CD14-positive monocyte (primary cell): ENCODE data around the gene NACA2. TPM values are rescaled to one million over a fixed set of nuclear protein-coding genes. Genes with fewer than 3 reads are reported as not detected.

Source experiments
- DNase-seq, 3 donors: peaks; one replicate each; pipeline ENCODE4 v3.0.0-alpha.2; 2011 to 2022
- H2AFZ ChIP-seq: 2 replicates; pipeline ENCODE4 v1.6.0; 2012; ENCODE audit warnings: mild to moderate bottlenecking, low read depth, low read length, inconsistent platforms; ENCODE audit not compliant: insufficient read depth, poor library complexity, severe bottlenecking
- H3K27ac ChIP-seq, 2 donors: 1 replicate in 1 of 2; 2 replicates in 1 of 2; pipeline ENCODE4 v1.5.1; 2012 to 2013; ENCODE audit warnings: low read length in 2 of 2, control low read depth in 1 of 2, inconsistent platforms in 1 of 2, low read depth in 1 of 2, mild to moderate bottlenecking in 1 of 2
- H3K27me3 ChIP-seq, 2 donors: one replicate each; pipeline versions ENCODE4 v1.6.0 to v1.6.1; 2011 to 2013; ENCODE audit warnings: low read length in 2 of 2; ENCODE audit not compliant: control insufficient read depth in 2 of 2, insufficient read depth in 2 of 2
- H3K36me3 ChIP-seq, 2 donors: replicated peaks in 1 of 2; 1 replicate in 1 of 2; 2 replicates in 1 of 2; pipeline versions ENCODE4 v1.5.1 to v1.6.1; 2012 to 2013; ENCODE audit warnings: low read length in 2 of 2, control low read depth in 1 of 2, inconsistent platforms in 1 of 2, mild to moderate bottlenecking in 1 of 2; ENCODE audit not compliant: insufficient read depth in 2 of 2, control insufficient read depth in 1 of 2
- H3K4me1 ChIP-seq, 2 donors: 1 replicate in 1 of 2; 2 replicates in 1 of 2; pipeline versions ENCODE4 v1.5.1 to v1.6.1; 2012 to 2013; ENCODE audit warnings: low read length in 2 of 2, control low read depth in 1 of 2, inconsistent platforms in 1 of 2, mild to moderate bottlenecking in 1 of 2, moderate library complexity in 1 of 2; ENCODE audit not compliant: insufficient read depth in 2 of 2, control insufficient read depth in 1 of 2
- H3K4me2 ChIP-seq: replicated peaks from 2 replicates; pipeline ENCODE3; 2012; ENCODE audit warnings: low read length, moderate library complexity, mild to moderate bottlenecking; ENCODE audit not compliant: poor library complexity, severe bottlenecking; ENCODE audit errors: extremely low read depth
- H3K4me3 ChIP-seq, 3 experiments: fragments of 200-600 bp in 1 of 3; sonication (generic) in 1 of 3; replicated peaks in 1 of 3; 1 replicate in 2 of 3; 2 replicates in 1 of 3; pipeline ENCODE4 v1.5.1; 2011 to 2013; ENCODE audit warnings: low read length in 3 of 3, mild to moderate bottlenecking in 3 of 3, control low read depth in 2 of 3, low read depth in 2 of 3, inconsistent platforms in 1 of 3, moderate library complexity in 1 of 3
- H3K79me2 ChIP-seq: 2 replicates; pipeline ENCODE4 v1.6.0; 2012; ENCODE audit warnings: mild to moderate bottlenecking, control low read depth, inconsistent platforms, low read length, moderate library complexity; ENCODE audit not compliant: insufficient read depth
- H3K9ac ChIP-seq: 2 replicates; pipeline ENCODE4 v1.6.0; 2017; ENCODE audit warnings: low read length, mild to moderate bottlenecking; ENCODE audit not compliant: insufficient read depth, poor library complexity, severe bottlenecking
- H3K9me3 ChIP-seq, 2 donors: replicated peaks in 1 of 2; 1 replicate in 1 of 2; 2 replicates in 1 of 2; pipeline versions ENCODE4 v1.5.1 to v1.6.1; 2012 to 2013; ENCODE audit warnings: low read length in 2 of 2, control low read depth in 1 of 2; ENCODE audit not compliant: control insufficient read depth in 1 of 2, insufficient read depth in 1 of 2
- H4K20me1 ChIP-seq: 2 replicates; pipeline ENCODE4 v1.6.0; 2012; ENCODE audit warnings: mild to moderate bottlenecking, low read length, control low read depth, moderate library complexity; ENCODE audit not compliant: insufficient read depth
- H3K27ac Mint-ChIP-seq, 7 donors: one replicate each; pipeline ENCODE4 v1.8.0; 2020; ENCODE audit warnings: mild to moderate bottlenecking in 7 of 7, mixed read lengths in 7 of 7, moderate library complexity in 6 of 7, inconsistent platforms in 2 of 7
- H3K27me3 Mint-ChIP-seq, 3 donors: one replicate each; pipeline ENCODE4 v1.8.0; 2021 to 2022; ENCODE audit warnings: low read depth in 3 of 3, mild to moderate bottlenecking in 3 of 3, mixed read lengths in 3 of 3, moderate library complexity in 3 of 3, inconsistent platforms in 1 of 3
- H3K36me3 Mint-ChIP-seq, 2 donors: one replicate each; pipeline ENCODE4 v1.8.0; 2020; ENCODE audit warnings: mixed read lengths in 2 of 2, inconsistent platforms in 1 of 2, mild to moderate bottlenecking in 1 of 2
- H3K4me1 Mint-ChIP-seq: one replicate; pipeline ENCODE4 v1.8.0; 2020; ENCODE audit warnings: mild to moderate bottlenecking, mixed read lengths
- H3K4me3 Mint-ChIP-seq, 2 donors: one replicate each; pipeline ENCODE4 v1.8.0; 2020; ENCODE audit warnings: mild to moderate bottlenecking in 2 of 2, mixed read lengths in 2 of 2, moderate library complexity in 1 of 2
- H3K9me3 Mint-ChIP-seq, 7 donors: one replicate each; pipeline ENCODE4 v1.8.0; 2020 to 2022; ENCODE audit warnings: mixed read lengths in 7 of 7, mild to moderate bottlenecking in 6 of 7, moderate library complexity in 6 of 7, inconsistent platforms in 2 of 7
- CTCF ChIP-seq: fragments of 200-600 bp; IDR thresholded peaks from one replicate; pipeline ENCODE4 v1.8.0; 2022; ENCODE audit warnings: antibody characterized with exemption, mild to moderate bottlenecking
- WGBS: methylation state at CpG from one replicate; pipeline ENCODE4 v1.1.5; 2013; ENCODE audit warnings: missing lambda C conversion rate; ENCODE audit not compliant: insufficient coverage; 5-methylcytosine and 5-hydroxymethylcytosine counted together
- intact Hi-C, 2 donors: fragments of 100-400 bp; cut with micrococcal nuclease; formaldehyde crosslinking; loops; one replicate each; pipeline versions ENCODE4 v1.15.0 to v1.15.1; 2023
- polyA minus RNA-seq: library from RNA; depleted of rRNA, polyadenylated mRNA; stranded (reverse); fragments of >200 nt; gene quantifications from 2 replicates; pipeline ENCODE4 v1.2.3, GENCODE V29; 2012
- polyA plus RNA-seq, 3 donors: library from polyadenylated mRNA; depleted of rRNA in 1 of 3; unstranded in 2 of 3; stranded (reverse) in 1 of 3; fragments of 300-500 nt in 2 of 3; fragments of >200 nt in 1 of 3; fragmentation: Illumina TruSeq in 2 of 3; gene quantifications; 1 replicate in 2 of 3; 2 replicates in 1 of 3; pipeline ENCODE4 v1.2.3, GENCODE V29; 2012 to 2021
- total RNA-seq, 12 experiments: library from RNA in 1 of 12; stranded (reverse) in 1 of 12; fragments of 120-200 nt in 1 of 12; gene quantifications; one replicate each; pipeline ENCODE4 v1.2.4 and lab custom pipeline; 2013 to 2026; ENCODE audit warnings: mixed read lengths in 6 of 12, inconsistent platforms in 1 of 12

Gene NACA2
- 0.89 TPM for total RNA-seq (2013)
- polyA plus RNA-seq (not detected), polyA minus RNA-seq (not detected in 2 replicates), total RNA-seq (lab: John Stamatoyannopoulos, UW) (1.2 to 7.3 (median 3.6) reads per million in 11 experiments)

DNA sequence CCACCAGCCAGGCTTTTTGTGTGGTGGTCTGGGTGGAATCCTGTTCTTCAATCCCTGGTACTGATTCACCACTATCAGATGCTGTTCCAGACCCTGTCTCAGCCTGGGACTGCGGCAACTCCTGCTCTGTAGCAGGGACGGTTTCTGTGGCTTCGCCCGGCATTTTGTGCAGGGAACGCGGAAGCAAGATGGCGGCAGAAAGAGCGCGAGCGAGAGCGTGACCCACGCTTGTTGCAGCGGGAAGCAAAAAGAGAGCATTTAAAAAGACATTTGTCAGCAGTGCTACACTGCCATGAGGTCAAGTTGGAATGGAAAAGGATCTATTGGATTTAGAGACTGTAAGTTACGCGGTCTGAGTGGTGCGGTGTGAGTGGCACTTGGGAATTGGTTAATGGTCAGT, at the start of gene NACA2:
Gene NACA2 (minus strand): TSS at position 202 of the 400 bp plus-strand sequence. CDS start 39 bp downstream, at position 163.
- Histone ChIP-seq H3K4me1 (no peaks in the 10 kb centered on the region), H3K79me2 (no peaks in the 10 kb centered on the region), H4K20me1 (no peaks in the 10 kb centered on the region), H3K36me3 (no peaks in the 10 kb centered on the region), H3K9ac (no peak within 1 kb of the TSS), H2AFZ (no peak within 1 kb of the TSS), H3K9me3 (no peaks in the 10 kb centered on the region), H3K27ac (no peak within 1 kb of the TSS), H3K4me2 (no peak within 1 kb of the TSS), H3K27me3 (peaks cover 0 to 2% of the 10 kb centered on the region in 2 donors), H3K4me3 (no peak within 1 kb of the TSS)
- 97% methylated on average over 13 of the region's 16 CpGs for WGBS
- no peak for DNase-seq
- Mint-ChIP-seq H3K27ac (no peak within 1 kb of the TSS), H3K36me3 (no peaks in the 10 kb centered on the region), H3K9me3 (no peaks in the 10 kb centered on the region), H3K27me3 (peaks cover 4 to 8% (median 4%) of the 10 kb centered on the region in 3 donors), H3K4me3 (no peak within 1 kb of the TSS), H3K4me1 (no peaks in the 10 kb centered on the region)
- TF ChIP-seq CTCF: no peak
- intact Hi-C loops: no loop called here

DNA sequence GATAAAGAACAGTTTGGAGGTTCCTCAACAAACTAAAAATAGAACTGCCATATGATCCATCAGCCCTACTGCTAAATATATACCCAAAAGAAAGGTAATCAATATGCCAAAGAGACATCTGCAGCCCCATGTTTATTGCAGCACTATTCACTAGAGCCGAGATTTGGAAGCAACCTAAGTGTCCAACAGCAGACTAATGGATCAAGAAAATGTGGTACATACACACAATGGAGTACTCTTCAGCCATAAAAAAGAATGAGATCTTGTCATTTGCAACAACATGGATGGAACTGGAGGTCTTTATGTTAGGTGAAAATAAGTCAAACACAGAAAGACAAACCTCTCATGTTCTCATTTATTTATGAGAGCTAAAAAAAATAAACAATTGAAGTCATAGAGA, 48.8 kb upstream of the NACA2 start:
- Histone ChIP-seq H3K9ac (no peak overlapping the region), H3K9me3 (no peaks in the 10 kb centered on the region), H3K4me1 (no peaks in the 10 kb centered on the region), H3K4me2 (no peak overlapping the region), H4K20me1 (no peaks in the 10 kb centered on the region), H3K27ac (no peak overlapping the region), H3K27me3 (no peaks in the 10 kb centered on the region), H3K4me3 (no peak overlapping the region), H2AFZ (no peak overlapping the region), H3K36me3 (no peaks in the 10 kb centered on the region), H3K79me2 (no peaks in the 10 kb centered on the region)
- H3K27me3 Mint-ChIP-seq: peaks cover 0 to 6% (median 2%) of the 10 kb centered on the region in 3 donors
- no peak for DNase-seq
- peaks cover 0 to 4% (median 3%) of the 10 kb centered on the region in 7 donors for H3K9me3 Mint-ChIP-seq
- no peaks in the 10 kb centered on the region for H3K36me3 Mint-ChIP-seq
- H3K4me3 Mint-ChIP-seq: no peak overlapping the region
- H3K27ac Mint-ChIP-seq: no peak overlapping the region
- no peak for TF ChIP-seq CTCF
- no peaks in the 10 kb centered on the region for H3K4me1 Mint-ChIP-seq
- intact Hi-C loops: loop anchor here (5.0 kb wide), 1 partner anchor 197 kb away; no protein-coding TSS in a partner anchor
- WGBS: 100% methylated on average over 1 of the region's 1 CpG
